Measurements from ENCODE around the gene FSCN2.

- no peak for TF ChIP-seq EZH2phosphoT487 (IDR thresholded peaks at IDR 0.05; ENCODE audit: borderline replicate concordance, low read depth, low read length)
- TF ChIP-seq CTCF (conservative IDR thresholded peaks at IDR 0.05; ENCODE audit: low read length), result no peak
Observed at GRCh38 chr17:81493198-81494038, 34.8 kb upstream of the FSCN2 start.

Measured in OCI-LY7 (cell line).